Posterior cingulate gyrus (tissue), 11 donors: ENCODE results near the gene CYP2W1.
A peak's percentile ranks its signal among the peaks of the same experiment; 100 is the strongest.

Source experiments
- DNase-seq, 10 donors: peaks; one replicate each; pipeline versions ENCODE4 v3.0.0 to v3.0.0-alpha.2; 2020 to 2021; ENCODE audit warnings: mixed read lengths in 3 of 10
- intact Hi-C: fragments of 100-400 bp; cut with DNase I; formaldehyde crosslinking; loops from one replicate; pipeline ENCODE4 v1.15.1; 2023

The CYP2W1 gene

GRCh38 chr7:978416-979091 lies 4.4 kb upstream of the CYP2W1 start:
- peak in 1 of 10 donors; percentile 74 for DNase-seq
- intact Hi-C loops: no loop called here

- no peak for DNase-seq
- intact Hi-C loops: no loop called here
These were observed 3.8 kb upstream of the CYP2W1 start for GRCh38 chr7:979151-979550.

- no peak for DNase-seq
- intact Hi-C loops: no loop called here
These were observed 3.0 kb upstream of the CYP2W1 start for GRCh38 chr7:979886-980571.

- intact Hi-C loops: no loop called here
- DNase-seq: no peak
These were observed 1.0 kb upstream of the CYP2W1 start for GRCh38 chr7:981793-982510.

DNA sequence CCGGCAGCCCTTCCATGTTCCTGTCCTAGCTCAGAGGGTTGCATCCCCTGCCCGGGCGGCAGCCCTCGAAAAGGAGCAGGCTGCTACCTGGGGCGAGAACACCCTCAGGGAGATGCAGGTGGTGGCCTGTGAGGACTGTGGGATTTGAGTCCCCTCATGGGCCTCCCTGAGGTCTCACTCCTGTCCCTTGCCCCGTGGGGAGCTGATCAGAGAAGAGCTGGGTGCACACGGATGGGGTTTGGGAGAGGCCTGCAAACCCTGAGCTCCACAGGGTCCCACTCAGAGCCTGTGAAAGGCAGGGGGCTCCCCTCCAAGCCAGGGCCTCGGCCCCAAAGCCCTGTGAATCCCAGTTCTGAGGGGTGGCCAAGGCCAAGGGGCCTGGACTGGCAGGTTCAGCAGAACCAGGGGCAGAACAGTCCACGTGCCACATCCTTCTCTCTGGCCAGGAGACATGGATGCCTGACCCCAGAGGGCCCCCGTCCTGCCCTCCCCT lies 424 bp upstream of the CYP2W1 start:
- intact Hi-C loops: no loop called here
- DNase-seq: no peak

GRCh38 chr7:983616-984071 lies 663 bp downstream of the CYP2W1 start:
- intact Hi-C loops: no loop called here
- DNase-seq: no peak

- no peak for DNase-seq
- intact Hi-C loops: no loop called here
These were observed 1.6 kb downstream of the CYP2W1 start for GRCh38 chr7:984361-985126.

GRCh38 chr7:985127-985416 lies 2.1 kb downstream of the CYP2W1 start:
- DNase-seq: no peak
- intact Hi-C loops: no loop called here

- no peak for DNase-seq
- intact Hi-C loops: no loop called here
These were observed 3.1 kb downstream of the CYP2W1 start for GRCh38 chr7:985915-986741.

DNA sequence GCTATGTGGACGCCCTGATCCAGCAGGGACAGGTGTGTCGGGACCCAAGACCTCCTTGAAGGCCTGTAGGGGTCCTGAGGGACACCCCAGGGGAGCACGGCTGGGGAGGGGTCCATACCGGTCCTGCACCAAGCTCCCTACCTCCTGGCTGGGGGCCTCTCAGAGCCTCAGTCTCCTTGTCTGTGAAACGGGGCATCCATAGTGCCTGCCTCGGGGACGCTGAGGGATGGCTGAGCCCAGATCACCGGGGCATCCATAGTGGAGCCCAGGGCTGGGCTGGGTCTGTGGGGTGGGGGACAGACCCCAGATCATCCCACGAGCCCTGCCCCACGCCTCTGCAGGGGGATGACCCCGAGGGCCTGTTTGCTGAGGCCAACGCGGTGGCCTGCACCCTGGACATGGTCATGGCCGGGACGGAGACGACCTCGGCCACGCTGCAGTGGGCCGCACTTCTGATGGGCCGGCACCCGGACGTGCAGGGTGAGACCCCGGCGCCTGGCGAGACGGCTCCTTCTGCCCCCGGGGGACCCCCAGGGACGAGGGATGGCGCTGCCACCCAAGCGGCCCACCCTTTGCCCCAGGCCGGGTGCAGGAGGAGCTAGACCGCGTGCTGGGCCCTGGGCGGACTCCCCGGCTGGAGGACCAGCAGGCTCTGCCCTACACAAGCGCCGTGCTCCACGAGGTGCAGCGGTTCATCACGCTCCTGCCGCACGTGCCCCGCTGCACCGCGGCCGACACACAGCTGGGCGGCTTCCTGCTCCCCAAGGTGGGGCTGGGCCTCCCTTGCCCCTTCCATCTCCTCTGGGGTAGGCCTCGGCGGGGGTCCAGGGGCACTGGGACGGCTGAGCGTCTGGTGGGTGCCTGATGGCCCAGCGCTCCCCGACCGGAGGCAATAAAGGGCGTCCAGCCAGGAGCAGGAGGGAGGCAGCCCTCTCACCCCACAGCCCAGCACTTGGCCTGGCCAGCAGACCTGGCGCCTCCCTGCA lies 4.1 kb downstream of the CYP2W1 start:
- DNase-seq: no peak
- intact Hi-C loops: no loop called here

- intact Hi-C loops: no loop called here
- DNase-seq: no peak
These were observed 4.9 kb downstream of the CYP2W1 start for GRCh38 chr7:987909-988308.

DNA sequence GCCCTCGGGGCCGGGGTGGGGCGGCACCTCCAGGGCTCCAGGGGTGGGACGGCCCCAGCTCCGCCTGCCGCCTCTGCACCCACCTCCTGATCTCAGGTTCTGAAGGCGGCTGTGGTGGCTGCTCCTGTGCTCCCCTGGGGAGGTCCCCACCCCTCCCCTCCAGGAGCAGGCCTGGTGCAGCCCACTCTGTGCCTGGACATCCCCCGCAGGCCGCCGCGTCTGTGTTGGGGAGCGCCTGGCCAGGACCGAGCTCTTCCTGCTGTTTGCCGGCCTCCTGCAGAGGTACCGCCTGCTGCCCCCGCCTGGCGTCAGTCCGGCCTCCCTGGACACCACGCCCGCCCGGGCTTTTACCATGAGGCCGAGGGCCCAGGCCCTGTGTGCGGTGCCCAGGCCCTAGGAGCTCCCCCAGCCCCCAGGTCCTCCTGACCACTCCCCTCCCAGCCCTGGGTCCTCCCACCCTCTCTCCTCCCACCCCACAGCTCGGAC lies 5.5 kb downstream of the CYP2W1 start:
- no peak for DNase-seq
- intact Hi-C loops: no loop called here

- DNase-seq: no peak
- intact Hi-C loops: no loop called here
These were observed 6.1 kb downstream of the CYP2W1 start for GRCh38 chr7:988963-989529.

- intact Hi-C loops: loop anchor here (5.0 kb wide), 1 partner anchor 152 kb away; no protein-coding TSS in a partner anchor
- no peak for DNase-seq
These were observed 7.5 kb downstream of the CYP2W1 start for GRCh38 chr7:990352-990932.

DNA sequence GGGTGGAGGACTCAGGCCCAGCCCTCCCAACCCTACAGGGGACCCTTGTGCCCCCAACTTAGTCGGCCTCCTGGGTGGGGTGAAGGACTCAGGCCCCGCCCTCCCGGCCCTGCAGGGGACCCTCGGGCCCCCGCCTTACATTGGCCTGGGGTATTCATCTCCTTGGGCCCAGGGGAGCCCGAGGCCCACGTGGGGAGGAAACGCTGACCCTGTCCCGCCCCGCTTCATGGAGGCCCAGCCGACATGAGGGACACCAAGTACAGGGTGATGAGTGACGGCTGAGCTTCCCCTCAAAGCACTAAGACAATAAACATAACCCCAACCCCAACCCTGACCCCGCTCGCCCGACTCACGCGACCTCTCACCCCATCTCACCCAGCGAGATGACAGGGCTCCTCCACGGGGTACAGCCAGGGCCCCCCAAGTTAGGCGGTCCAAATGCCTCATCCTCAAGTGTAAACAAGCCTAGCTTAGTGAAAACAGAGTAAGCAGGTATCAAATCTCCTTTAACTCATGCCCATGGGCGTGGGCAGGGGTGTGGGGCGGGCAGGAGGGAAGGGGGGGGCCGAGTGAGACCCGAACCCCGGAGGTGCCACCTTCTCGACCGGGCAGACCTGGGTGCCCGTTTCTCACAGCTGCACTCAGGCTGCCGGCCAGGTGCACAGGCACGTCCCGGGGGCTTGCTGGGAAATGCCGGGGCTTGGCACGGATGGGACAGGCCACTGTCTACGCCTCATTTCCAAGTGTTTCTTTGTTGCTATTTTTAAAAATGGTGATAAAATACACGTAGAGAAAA lies 8.2 kb downstream of the CYP2W1 start:
- DNase-seq: no peak
- intact Hi-C loops: loop anchor here (5.0 kb wide), 1 partner anchor 151 kb away; no protein-coding TSS in a partner anchor

DNA sequence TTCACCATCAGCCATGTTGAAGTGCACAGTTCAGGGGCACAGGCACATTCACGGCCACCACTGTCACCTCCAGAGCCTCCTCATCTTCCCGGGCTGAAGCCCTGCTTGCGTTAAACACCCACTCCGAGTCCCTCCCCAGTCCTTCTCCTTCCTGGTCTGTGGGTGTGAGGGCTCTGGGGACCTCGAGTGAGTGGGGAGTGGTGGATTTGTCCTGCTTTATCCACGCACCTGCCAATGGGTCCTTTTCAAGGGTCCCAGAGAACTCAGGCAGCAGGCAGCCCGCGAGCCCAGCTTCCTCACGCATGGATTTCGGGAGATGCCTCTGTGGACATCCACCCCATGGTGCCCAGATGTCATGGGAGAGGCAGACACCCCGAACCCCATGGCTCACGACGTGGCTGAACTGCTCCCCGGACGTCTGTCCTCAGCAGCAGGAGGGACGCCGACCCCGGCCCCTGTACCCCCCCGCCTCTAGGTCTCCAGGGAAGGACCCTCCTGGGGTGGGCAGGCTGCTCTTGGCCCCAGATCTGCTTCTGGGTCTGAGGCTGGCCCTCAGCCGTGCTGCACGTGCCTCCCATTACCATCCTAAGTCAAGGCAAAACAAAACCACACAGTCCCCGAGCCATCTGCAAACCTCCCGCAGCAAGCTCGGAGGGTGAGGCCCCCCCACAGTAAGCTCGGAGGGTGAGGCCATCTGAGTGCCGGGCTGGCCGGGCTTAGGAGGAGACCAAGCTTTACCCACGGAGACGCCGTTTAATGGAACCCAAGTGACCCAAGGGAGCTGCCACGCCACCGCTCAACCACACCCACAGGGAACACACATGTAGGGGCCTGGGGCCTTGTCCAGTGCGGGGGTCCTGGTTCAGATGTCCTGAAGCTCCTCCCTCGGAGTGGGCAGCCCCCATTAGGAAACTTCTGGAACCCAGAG lies 9.0 kb downstream of the CYP2W1 start:
- intact Hi-C loops: loop anchor here (5.0 kb wide), 1 partner anchor 150 kb away; no protein-coding TSS in a partner anchor
- DNase-seq: no peak
